OCI-M1 (cell line): Measurements from ENCODE around the gene LRRC71.
A peak's percentile ranks its signal among the peaks of the same experiment; 100 is the strongest.

Experiments
- DNase-seq: peaks from one replicate; lab custom pipeline; 2025; lab: John Stamatoyannopoulos, UW

The LRRC71 gene

DNA sequence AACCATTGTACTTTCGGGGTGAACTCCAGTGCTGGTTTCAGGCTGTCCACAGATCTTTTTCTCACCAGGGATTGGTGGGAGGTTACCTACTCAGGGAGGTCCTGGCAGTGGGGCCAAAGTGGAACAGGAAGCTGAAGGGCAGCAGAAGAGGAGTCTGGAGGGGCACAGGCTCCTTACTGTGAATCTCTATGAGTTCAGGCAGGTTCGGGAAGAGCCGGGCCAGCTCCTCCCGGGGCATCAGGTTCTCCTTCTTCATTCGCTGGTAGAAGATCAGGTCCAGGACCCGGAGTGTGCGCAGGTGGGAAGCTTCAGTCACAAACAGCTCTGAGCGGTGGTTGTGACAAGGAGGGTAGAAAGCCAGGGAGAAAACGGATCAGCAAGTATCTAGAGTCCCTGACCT lies 26.7 kb downstream of the LRRC71 start:
- no peak for DNase-seq

DNA sequence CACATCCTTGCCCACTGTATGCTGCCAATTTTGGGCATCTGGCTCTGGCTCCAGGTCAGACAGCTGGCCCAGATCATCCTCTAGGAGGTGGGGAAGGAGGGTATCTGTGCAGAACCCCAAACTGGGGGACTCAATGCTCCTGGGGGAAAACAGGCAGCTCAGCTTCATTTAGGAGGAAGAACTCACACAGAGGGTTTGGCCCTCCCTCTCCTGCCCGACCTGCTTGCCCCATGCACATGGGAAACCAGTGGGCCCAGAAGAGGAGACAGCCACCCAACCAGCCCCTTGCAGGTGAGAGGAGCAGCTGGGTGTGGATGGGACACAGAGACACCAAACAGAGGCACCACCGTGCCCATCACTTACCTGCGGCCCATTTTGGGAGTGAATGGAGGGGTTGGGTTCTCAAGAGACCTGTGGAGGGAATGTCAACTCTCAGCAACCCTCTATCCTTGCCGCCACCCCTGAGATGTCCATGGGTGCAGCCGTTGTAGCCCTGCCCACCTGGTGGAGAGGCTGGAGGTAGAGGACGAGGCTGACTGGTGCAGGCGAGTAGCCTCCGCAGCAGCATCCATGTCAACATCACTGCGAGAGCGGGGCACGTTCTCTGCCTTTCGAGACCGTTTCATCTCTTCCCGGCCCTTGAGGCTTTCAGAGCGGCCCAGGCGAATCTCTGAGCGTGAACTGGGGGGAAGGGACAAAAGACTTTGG lies 27.5 kb downstream of the LRRC71 start:
- DNase-seq, result no peak

DNA sequence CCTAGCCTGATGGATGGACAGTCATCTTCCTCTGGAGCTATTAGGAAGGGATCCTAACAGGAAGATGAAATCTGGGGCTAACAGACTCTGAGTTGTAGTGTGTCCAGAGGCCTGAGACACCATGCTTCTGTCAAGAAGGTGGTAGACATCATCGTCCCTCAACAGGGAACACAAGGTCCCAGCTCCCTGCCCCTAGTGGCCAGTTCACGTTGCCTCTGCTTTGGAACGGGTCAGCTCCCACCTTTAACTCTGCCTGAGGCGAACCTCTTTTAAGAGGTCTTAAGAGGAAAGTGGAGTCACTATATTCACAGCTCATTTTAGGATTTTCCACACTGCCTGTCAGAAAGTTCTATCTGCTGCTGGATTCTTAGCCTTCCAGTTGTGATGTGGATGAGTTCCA lies 28.3 kb downstream of the LRRC71 start:
- no peak for DNase-seq

DNA sequence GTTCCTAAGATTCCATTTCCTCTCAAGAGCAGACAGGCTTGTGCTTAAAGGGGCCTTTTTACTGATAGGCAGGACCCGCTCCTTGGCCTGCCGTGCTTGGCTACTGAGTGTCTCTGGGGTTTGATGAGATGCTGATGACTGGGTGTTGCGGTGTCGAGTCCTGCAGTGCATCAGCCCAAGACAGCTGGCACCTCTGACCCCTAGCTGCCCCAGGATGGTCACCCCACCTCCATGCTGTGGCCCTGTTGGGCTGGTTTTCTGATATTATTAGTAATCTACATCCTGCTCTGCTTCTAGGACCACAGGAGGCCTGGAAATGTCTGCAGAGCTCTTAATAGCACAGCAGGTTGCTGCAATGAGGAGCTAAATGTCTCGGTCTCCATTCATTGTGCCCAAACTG lies 28.7 kb downstream of the LRRC71 start:
- no peak for DNase-seq

DNA sequence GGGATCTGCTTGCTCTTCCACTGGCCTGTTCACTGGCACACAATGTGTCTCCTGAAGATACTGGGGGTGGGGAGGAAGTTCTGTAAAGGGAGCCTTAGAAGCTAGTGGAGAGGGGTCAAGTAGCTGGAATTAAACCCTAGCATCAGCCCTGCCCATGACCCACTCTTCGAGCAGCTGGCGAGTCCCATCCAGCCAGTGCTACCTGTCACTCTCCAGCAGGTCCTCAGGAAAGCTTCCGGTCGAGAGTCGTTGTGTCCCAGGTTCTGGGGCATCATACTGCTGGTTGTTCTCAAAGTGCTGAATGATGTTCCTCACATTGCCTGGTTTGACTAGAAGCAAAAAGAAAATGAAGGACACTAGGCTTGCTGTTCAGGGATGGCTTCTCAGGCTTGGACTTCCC lies 30.9 kb downstream of the LRRC71 start:
- no peak for DNase-seq

DNA sequence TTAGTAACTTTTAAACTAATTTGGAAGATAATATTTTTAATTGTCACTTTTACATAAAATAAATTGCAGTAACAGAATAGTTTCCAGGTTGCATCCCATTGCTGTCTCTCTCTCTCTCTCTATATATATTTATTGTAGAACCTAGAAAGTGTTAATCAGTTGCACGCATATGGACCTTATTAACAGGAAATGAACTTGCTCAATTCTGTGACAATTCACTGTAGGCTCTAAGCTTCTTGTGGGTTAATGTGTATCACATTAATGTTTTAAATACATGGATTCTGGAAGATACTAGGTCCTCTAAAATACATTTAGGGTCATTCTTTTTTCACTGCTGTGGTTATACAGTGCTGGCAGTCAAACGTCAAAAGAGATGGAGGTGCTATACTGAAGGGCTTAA lies 33.1 kb downstream of the LRRC71 start:
- DNase-seq, result no peak

DNA sequence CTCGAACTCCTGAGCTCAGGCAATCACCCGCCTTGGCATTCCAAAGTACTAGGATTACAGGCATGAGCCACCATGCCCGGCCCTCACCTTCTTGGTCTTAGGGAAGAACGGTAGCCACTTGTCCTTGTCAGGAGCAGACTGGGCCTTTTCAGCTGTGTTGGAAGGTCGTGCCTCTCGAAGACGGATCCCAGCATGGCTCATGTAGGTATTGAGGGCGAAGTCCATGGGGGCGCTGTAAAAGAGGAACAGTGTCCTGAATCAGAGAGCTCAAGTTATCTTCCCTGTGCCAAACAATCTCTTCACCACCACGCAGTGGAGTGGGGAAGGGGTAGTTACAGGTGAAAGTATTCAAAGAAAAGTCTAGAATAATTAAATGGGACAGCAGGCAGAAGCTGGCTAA lies 35.9 kb downstream of the LRRC71 start:
- DNase-seq, result no peak

DNA sequence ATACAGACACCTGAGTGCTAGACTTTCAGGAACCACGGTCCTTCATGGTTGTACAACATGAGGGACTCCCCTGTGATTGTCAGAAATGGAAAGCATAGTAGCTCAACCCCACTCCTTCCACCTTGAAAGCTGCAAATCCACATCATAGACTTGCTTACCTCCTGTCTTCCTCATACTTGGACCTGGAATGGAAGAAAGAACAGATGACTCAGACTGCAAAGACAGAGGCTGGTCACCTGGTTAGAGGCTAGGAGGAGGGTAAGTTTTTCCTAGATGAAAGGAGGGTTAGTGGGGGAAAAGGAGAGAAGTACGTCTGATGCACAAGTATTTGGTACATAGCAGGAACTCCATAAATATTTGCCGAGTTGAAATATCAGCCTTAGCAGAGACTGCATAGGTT lies 37.2 kb downstream of the LRRC71 start:
- DNase-seq, result no peak

DNA sequence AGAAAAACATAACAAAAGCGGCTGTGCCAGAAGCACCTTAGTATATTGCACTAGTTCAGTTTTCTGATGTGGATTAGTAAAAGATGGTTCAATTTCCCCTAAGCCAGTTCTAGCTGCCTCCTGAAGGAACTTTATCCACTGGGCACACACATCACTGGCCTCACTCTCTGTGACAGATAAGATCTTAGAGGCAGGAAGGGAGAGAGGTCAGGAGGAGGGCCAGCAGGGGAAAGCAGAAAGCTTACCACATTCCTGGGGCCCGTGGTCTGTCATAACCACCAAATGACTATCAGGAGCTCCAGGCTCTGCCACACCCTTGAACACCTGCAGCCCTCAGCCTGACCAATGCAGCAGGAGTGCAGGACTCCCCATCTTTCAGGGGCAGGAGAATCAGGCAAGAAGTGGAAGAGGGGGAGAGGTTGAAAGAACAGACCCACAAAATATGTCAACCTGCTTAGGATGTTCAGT lies 37.8 kb downstream of the LRRC71 start:
- DNase-seq, result peak; percentile 94

DNA sequence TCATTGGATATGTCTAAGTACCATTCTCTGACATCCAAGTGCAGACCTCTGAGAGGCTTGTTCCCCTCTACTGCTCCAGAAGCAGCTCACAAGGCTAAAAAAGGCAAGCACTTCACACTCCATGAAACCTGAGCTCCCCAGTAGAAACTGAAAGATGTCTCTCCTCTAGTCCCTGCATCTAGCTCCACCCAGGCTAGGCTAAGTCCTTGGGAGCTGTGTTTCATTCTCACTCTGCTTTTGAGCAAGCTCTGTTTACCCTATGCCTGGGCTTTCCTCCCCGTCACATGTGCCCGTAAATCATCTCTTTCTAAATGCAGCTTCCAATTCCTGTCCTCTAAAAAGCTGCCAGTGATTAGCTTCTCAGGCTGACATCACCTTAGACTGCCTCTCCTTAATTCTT lies 39.0 kb downstream of the LRRC71 start:
- peak; percentile 49 for DNase-seq

DNA sequence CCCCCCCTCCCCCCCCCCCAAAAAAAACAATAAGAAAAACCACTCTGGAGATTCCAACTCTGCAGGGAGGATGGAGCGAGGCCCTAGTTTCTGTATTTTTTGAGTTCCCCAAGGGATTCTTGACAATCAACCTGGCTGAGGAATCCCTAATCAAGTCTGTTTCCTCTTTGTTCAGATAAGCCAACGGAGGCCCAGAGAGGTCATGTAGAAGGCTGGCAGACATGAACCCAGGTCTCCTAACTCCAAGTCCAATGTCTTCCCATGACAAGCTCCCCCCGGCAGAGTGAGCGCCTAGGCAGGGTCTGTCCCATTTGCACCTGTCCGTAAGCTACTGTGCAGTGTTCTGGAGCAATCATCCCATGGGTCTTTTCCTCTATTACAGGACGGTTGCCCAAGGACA lies 39.5 kb downstream of the LRRC71 start:
- peak; percentile 10 for DNase-seq

DNA sequence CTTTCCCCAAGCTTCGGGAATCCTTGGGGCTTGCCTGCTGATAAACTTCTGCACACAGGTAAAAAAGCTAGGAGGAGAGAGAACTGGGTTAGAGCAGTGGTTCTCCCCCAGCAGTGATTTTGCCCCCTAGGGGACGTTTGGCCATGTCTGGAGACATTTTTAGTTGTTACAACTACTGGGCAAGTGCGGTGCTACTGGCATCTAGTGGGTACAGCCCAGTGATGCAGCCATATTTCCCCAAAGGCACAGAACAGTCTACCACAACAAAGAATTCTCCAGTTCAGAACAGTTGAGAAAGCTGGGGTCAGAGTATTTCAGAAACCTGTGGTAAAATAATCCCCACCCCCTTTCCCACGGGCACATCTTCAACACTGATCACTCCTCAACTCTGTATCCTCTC lies 41.3 kb downstream of the LRRC71 start:
- DNase-seq, result peak; percentile 43

DNA sequence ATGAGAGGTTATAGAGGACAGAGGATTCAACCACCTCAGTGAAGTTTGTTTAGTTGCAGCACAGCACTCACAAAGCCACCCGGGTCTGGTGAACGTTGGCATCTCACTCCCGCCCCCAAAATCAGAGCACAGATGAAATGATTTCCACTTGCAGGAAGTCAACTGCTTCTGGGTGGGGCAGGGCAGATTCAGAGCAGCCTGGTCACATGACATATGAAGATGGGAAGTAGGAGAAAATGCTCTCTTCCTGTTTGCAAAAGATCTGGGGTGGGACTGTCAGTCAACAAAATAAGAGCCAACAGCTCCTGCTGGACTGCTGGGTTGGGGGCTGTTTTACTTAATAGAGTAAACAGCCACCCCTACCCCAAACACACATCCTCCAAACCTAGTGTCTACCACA lies 43.2 kb downstream of the LRRC71 start:
- DNase-seq, result peak; percentile 73

DNA sequence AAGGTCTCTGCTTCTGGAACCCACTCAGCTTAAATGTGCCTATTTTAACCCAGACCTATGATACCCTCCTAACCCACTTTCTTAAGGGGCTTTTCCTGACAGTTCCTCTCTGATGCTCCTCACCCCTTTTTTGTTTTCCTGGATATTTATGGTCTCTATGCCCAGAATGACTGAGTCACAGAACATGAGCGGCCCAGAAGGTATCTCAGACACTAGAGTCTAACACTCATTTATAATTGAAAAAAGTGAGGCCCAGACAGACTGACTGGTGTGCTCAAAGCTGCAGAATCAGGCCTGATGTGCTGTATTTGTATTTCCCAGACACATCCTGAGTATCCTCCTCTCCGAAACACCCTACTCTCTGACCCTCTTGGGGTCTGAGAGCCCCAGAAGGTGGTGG lies 44.0 kb downstream of the LRRC71 start:
- no peak for DNase-seq

DNA sequence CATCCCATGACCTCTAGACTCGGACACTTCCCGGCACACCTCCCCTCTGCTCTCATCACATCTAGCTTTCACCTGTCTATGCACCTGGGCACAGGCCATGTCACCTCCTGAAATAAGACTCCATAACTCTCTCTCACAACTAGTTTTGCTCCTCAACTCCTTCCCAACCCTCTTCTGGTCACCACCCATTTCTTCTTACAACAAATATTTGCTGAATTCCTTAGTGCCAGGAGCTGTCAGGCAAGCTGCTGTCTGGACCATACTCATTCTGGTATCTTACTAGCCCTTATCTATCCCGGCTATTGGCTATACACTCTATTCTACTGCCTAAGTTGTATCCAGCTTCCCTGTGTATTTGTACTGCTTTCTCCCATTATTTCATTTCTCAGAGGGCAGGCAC lies 49.1 kb downstream of the LRRC71 start:
- DNase-seq, result no peak

DNA sequence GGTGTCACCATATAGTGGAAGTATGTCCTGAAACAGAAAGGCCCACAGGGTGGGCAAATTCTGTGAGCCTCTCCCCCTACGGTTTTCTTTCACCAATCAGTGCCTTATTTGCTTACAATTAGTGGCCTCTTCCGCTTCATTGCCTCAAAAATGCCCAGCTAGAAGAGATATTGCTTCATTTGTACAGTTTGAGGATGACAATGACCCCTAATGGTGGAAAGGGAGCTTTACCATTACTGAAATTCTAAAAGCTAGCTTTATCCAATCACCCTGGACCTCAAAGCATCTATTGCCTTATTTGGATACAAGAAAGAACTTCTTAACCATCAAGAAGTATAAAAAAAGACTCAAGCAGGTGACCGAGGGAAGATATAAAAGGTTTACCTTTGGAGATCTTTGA lies 49.6 kb downstream of the LRRC71 start:
- peak; percentile 54 for DNase-seq

DNA sequence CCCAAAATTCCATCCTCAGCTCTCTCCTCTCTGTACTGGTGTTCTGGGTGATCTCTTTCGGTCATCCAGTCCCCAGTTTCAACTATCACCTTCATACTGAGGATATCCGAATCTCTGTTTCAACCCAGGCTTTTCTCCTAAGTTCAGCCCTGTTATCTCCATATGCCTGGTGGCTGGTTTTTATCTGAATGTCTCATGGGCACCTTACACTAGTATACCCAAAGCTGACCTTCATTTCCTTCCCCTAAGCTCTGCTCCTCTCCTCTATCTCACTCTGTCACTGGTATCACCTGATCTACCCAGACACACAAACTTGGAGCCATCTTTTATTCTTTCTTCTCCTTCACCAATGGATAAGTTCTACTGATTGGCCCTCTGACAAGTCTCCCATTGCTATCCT lies 53.0 kb downstream of the LRRC71 start:
- DNase-seq, result peak; percentile 20

DNA sequence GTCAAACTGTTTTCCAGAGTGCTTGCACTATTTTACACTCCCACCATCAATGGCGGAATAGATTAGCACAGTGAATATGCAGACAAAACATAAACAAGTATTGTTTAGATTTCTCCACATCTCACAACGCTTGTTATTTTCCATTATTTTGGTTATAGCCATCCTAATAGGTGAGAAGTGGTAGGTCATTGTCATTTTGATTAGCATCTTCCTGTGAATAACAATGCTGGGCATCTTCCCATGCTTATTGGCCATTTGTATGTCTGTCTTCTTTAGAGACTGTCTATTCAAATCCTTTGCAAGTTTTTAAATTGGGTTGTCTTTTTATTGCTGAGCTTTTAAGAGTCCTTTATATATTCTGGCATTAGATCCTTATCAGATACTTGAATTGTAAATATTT lies 54.7 kb downstream of the LRRC71 start:
- no peak for DNase-seq

DNA sequence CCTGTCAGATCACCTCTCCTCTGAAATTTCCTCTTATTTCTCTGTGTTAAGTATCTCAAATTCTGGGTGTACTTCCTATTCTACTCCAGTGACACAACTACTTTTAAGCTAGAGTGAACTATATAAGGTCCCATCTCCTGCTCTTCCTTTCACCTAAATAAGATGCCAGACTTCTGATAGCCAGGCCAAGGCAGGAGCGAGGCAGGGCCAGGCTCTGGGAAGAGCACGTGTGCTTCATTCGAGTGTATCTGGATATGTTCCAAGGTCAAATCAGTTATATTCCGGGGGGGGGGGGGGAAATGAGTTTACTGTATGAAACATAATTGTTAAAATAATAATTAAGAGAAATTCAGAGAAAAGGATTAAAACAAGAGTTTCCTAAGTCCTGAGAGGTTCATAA lies 60.1 kb downstream of the LRRC71 start:
- DNase-seq, result no peak
